ENCODE results near the gene TSHR.
A peak's percentile ranks its signal among the peaks of the same experiment; 100 is the strongest.
"Not testable (repeated sequence)": the region's sequence is repeated elsewhere in the genome, so short reads cannot be mapped to it uniquely, and the experiment has no call there.

TSHR gene

DNA sequence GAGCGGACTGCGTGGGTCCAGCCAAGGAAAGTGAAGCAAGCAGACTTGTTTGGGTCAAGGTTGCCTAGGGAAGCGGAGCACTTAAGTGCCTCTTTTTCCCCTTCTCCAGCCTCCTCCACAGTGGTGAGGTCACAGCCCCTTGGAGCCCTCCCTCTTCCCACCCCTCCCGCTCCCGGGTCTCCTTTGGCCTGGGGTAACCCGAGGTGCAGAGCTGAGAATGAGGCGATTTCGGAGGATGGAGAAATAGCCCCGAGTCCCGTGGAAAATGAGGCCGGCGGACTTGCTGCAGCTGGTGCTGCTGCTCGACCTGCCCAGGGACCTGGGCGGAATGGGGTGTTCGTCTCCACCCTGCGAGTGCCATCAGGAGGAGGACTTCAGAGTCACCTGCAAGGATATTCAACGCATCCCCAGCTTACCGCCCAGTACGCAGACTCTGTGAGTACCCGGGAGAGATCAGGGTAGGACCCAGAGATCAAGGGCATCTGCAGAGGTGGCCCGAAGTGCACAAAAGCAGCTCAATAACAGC is at the start of gene TSHR:
Gene TSHR (plus strand): TSS at position 206 of the 526 bp plus-strand sequence. CDS start 60 bp downstream, at position 266.
- DNase-seq (ENCODE audit: low read depth): no peak

GRCh38 chr14:80906336-80906735 is 49.1 kb upstream of the TSHR start:
- DNase-seq (ENCODE audit: low read depth): no peak

DNA sequence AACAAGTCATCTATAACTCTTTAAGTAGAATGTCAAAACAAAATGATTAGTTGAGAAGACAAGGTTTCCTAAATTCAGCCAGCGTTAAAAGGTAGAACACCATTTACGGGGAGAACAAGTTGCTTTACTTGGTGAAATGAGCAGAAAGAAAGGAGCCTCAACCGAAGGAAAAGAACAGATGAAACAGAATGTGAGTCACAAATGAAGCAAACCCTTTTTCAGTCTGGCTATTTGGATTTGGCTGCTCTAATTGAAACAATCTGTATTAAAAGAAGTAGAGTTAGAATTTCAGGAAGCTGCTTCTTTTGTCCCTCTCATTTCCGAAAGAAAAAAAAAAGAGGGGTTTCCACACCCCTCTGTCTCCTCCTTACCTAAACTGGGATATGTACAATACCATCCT is 48.5 kb upstream of the TSHR start:
- no peak for DNase-seq (ENCODE audit: low read depth)

DNA sequence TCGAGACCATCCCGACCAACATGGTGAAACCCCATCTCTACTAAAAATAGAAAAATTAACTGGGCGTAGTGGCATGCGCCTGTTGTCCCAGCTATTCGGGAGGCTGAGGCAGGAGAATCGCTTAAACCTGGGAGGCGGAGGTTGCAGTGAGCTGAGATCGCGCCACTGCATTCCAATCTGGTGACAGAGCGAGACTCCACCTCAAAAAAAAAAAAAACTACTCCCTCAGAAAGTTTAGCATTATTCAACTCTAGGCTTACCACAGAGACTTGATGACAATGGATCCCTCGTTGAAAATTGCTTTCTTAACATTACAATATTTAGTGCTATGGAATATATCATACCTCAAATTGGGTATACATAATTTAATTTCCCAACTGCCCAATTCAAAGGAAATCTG is 43.4 kb upstream of the TSHR start:
- DNase-seq (ENCODE audit: low read depth): not testable (repeated sequence)

GRCh38 chr14:80919622-80920021 is 35.8 kb upstream of the TSHR start:
- no peak for DNase-seq (ENCODE audit: low read depth)

GRCh38 chr14:80923368-80923767 is 32.1 kb upstream of the TSHR start:
- no peak for DNase-seq (ENCODE audit: low read depth)

DNA sequence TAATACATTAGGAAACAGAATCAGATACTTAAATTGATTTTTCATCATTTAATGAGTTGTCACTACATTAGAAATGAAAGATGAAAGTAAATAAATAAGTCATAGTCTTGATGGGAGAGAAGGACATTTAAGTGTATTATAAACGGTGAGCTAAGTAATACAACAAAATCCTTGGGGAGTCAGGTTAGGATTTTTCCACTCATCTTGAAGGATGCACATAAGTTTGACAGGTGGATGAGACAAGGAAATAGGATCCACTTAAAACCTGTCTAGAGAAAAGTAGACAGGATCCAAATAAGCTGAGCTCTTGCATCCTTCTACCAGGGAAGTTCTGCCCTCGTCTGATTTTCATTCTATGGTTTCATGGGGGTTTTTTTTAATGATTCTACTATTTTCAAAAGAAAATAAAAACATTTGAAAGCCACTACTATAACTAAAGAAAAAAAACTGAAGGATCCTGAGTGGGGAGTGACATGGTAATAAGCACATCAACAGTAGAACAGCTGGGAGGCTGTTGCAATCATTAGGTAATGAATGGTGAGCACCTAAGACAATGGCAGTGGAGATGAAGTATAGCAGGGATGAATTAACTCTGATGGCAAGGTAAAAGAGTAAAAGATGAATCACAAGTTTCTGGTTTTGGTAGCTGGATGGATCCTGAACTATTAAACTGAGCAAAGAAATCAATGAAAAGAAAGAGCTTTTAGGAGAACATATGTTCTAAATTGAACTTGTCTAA is 30.9 kb upstream of the TSHR start:
- no peak for DNase-seq (ENCODE audit: low read depth)

GRCh38 chr14:80926397-80927082 is 28.9 kb upstream of the TSHR start:
- DNase-seq (ENCODE audit: low read depth): no peak

DNA sequence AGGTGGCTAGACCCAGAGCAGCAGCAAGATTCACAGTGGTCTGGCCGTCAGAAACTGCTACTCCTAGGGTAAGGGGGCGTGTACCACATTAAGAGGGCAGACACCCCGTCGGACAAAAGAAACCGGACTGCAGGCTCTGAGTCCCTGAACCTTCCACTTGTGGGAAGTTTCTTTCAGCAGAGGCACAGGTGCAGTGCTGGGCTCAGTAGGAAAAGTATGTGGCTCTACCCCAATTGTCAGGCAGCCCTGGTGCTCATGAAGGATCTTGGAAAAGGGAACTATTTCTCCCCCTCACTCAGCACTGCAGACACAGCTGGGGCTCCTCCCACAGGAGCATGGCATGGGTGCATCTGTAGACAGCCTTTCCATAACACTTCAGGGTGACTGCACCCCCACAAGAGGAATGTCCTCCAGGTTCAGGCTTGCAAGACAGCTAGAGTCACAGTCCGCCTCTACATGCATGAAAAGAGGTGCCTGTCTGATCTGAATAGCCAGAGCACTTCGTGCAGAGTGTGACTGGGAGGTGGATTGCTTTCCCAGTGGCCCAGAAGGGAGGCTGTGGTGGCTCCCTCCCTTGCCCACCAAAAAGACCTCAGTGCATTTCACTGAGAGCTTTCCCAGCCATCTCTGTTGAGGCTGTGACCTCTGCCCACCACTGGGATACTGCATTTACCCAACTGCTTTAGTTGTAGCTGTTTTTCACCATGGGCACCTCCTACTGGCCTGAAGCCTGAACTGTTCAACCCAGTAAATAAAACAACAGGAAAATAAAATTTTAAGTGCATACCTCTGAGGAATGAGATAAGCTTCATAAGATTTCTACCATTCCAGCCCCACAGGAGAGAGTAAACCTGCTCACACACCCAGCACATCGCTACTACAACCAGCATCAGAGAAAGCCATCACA is 28.1 kb upstream of the TSHR start:
- no peak for DNase-seq (ENCODE audit: low read depth)

DNA sequence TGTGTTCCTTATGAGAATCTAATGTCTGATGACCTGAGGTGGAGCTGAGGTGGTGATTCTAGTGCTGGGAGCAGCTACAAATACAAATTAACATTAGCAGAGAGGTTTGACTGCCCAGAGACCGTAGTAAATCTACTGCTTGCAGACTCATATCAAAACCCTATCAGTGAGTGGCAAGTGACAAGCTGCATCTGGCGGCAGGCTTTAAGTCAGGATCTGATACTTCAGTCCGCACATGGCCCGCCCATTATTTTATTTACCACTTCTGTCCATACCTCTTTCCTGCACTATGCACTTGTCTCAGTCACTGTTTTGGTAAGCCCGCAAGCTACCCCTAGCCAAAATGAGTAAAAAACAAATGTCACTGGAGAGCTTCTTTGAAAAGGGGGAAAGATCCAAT is 25.3 kb upstream of the TSHR start:
- no peak for DNase-seq (ENCODE audit: low read depth)

DNA sequence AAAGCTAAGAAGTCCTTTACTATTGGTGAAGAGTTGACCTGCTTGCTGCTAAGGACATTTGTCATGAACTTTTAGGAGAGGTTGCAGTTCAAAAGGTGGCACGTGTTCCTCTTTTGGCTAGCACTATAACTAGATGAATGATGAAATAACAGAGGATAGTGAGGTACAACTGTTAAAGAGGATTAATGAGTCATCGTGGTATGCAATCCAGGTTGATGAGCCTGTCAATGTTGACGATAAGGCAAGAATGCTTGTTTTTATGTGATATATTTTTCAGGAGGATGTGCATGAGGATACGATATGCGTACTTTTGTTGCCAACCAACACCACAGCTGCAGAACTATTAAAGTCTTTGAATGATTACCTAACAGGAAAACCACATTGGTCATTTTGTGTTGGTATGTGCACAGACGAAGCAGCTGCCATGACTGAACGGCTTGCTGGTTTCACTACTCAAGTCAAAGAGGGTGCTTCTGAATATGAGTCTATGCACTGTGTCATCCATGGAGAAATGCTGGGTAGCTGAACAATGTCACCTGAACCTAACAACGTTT is 24.5 kb upstream of the TSHR start:
- no peak for DNase-seq (ENCODE audit: low read depth)

DNA sequence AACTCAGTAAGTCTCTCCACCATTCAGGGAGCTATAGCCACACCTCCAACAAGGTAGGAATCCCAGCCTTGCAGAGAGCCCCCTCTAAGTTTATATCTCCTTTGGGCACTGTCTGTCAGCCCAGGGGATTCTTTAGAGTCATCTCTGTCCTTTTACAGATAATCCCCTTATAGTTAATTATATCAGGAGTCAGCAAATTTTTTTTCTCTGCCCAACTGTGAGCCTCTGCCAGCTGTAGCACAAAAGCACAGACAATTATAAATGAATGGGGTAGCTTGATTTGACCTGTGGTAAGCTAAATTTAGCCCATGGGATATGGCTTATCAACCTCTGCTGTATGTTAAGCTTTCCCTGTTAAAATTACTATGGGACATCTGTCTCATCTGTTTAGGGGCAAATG is 22.1 kb upstream of the TSHR start:
- no peak for DNase-seq (ENCODE audit: low read depth)

GRCh38 chr14:80933686-80934085 is 21.7 kb upstream of the TSHR start:
- DNase-seq (ENCODE audit: low read depth): no peak

GRCh38 chr14:80940146-80940545 is 15.3 kb upstream of the TSHR start:
- no peak for DNase-seq (ENCODE audit: low read depth)

DNA sequence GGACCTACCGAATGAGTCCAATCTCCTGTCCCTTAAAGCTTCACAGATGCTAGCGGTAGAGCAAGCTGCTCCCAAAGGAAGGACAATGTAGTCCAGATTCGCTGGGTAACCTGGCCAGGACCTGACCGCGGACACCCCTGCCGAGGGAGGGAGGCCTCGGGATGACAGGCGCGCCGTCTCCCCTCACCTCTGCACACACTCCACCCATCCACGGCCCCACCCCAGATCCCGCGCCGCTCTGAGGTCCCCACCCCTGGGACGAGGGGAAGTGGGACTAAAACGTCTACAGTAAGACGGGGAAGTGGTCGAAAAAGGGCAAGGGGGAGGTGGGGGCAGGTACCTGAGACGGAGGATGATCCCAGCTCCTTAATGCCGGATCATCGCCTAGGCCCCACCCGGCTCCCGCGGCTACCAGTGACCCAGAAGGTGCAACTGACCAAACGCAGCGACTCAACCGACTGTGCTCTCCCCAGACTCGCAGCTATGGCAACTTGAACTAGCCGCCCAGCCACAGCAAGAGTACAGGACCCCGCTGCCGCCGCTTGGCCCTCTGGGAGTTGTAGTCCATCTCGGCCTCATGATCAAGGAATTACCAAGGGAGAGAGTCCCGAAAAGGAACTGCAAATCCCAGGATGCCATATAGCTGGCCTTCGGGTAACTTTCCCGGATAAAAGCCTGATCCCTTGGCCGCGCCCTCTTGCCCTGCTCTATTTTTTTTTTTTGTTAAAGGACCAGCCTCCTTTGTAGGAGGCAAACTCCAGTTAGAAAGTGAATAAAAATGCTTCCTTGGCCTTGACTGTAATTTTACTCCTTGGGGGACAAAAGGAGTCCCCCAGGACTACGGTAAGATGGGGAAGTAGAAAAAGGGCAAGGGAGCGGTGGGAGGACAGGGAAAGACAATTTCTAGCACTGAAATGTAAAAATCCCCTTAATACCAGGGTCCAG is 13.9 kb upstream of the TSHR start, which contains the start of gene CEP128:
Gene CEP128 (minus strand): TSS at position 498 of the 945 bp plus-strand sequence.
- DNase-seq (ENCODE audit: low read depth): peak; percentile 67

- no peak for DNase-seq (ENCODE audit: low read depth)
These were observed 13.2 kb upstream of the TSHR start for GRCh38 chr14:80942191-80942600.

DNA sequence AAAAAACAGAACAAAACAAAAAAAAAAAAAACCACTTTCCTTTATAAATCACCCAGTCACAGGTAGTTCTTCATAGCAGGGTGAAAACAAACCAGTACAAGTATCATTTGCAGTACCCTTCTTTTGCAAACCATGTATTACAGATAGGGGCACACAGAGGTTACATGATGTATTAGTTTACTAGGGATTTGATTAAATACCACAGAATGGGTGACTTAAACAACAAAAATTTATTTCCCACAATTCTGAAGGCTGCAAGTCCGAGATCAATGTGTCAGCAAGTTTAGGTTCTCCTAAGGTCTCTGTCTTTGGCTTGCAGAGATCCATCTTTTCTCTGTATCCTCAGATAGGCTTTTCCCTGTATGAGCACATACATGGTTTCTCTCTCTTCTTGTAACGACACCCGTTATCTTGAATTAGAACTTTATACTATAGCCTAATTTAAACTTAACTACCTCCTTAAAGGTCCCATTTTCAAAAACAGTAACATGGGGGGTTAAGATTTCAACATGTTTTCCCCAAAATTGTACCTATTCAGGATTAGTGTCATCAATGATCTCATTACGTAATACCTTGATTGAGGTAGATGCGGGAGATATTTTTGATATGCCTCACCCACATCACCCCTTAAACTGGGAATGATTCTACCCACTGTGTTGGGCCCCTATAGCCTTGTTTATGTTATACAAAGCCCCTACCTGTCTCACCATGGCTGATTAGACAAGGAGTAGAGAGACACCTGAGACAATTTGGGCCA is 10.4 kb upstream of the TSHR start:
- DNase-seq (ENCODE audit: low read depth): no peak

DNA sequence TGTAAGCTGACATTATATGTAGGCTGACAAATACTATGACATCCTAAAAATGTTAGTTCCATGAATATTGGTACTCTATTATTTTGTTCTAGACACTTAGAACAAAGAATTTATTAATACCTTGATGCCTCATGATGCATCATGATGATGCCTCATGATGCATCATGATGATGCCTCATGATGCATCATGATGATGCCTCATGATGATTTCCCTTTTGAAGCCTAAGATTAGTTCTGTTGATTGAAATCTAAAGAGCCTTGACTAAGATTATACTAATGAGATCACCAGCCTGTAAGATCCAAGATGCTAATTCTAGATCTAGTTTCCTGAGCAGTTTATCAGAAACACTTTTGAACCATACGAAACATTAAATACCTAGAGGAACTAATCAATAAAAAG is 9.2 kb upstream of the TSHR start:
- no peak for DNase-seq (ENCODE audit: low read depth)

- no peak for DNase-seq (ENCODE audit: low read depth)
These were observed 8.6 kb upstream of the TSHR start for GRCh38 chr14:80946797-80947196.

DNA sequence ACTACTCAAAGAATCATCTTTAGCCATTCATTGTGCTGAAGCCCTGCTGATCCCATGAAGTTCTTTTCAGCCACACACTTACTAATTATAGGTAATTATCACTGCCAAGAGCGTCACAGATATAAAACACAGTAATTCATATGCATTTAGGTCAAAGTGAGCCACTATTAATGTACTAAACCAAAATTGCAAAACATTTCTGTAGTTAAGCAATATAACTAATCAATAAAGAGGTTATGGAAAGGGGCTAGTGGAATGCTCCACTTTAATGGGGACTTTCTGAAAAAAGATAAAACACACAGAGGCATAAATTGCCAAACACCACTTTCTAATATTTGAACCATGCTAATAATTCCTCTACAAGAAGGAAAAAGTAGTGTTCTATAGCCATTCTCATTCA is 7.1 kb upstream of the TSHR start:
- DNase-seq (ENCODE audit: low read depth): no peak

Data from stimulated activated CD8-positive, alpha-beta memory T cell treated with anti-CD3 and anti-CD28 coated beads, Interleukin-15, amount 100 ng/mL, for 24 hours (primary cell).